ENCODE results near the gene C1orf159. TPM values are rescaled to one million over a fixed set of nuclear protein-coding genes. Genes with fewer than 3 reads are reported as not detected.
"Not testable (repeated sequence)": the region's sequence is repeated elsewhere in the genome, so short reads cannot be mapped to it uniquely, and the experiment has no call there.

C1orf159 gene
- polyA plus RNA-seq, 3 donors, result 16.3 to 19.9 (median 18.2) TPM

GRCh38 chr1:1152431-1152830 is 36.5 kb upstream of the C1orf159 start:
- DNase-seq, result not testable (repeated sequence)

GRCh38 chr1:1151306-1151705 is 35.4 kb upstream of the C1orf159 start:
- DNase-seq, result no peak

GRCh38 chr1:1150100-1150499 is 34.2 kb upstream of the C1orf159 start:
- no peak for DNase-seq

GRCh38 chr1:1149416-1149815 is 33.5 kb upstream of the C1orf159 start:
- DNase-seq, result no peak

GRCh38 chr1:1148569-1148968 is 32.7 kb upstream of the C1orf159 start:
- no peak for DNase-seq

- DNase-seq, result no peak
These were observed 32.2 kb upstream of the C1orf159 start for GRCh38 chr1:1148061-1148460.

GRCh38 chr1:1146596-1146995 is 30.7 kb upstream of the C1orf159 start:
- no peak for DNase-seq

GRCh38 chr1:1146026-1146425 is 30.1 kb upstream of the C1orf159 start:
- no peak for DNase-seq

- no peak for DNase-seq
These were observed 29.6 kb upstream of the C1orf159 start for GRCh38 chr1:1145547-1145914.

- no peak for DNase-seq
These were observed 29.1 kb upstream of the C1orf159 start for GRCh38 chr1:1144843-1145546.

- DNase-seq, result no peak
These were observed 28.4 kb upstream of the C1orf159 start for GRCh38 chr1:1144122-1144842.

GRCh38 chr1:1143636-1144035 is 27.7 kb upstream of the C1orf159 start:
- DNase-seq, result no peak

GRCh38 chr1:1142844-1143243 is 27.0 kb upstream of the C1orf159 start:
- no peak for DNase-seq

- not testable (repeated sequence) for DNase-seq
These were observed 26.5 kb upstream of the C1orf159 start for GRCh38 chr1:1142352-1142751.

GRCh38 chr1:1141911-1142250 is 26.0 kb upstream of the C1orf159 start:
- DNase-seq, result no peak

GRCh38 chr1:1141244-1141910 is 25.5 kb upstream of the C1orf159 start:
- no peak for DNase-seq

GRCh38 chr1:1140673-1141072 is 24.8 kb upstream of the C1orf159 start:
- DNase-seq, result no peak

- DNase-seq, result no peak
These were observed 21.6 kb upstream of the C1orf159 start for GRCh38 chr1:1137256-1138045.

GRCh38 chr1:1136547-1137230 is 20.8 kb upstream of the C1orf159 start:
- DNase-seq, result no peak

- no peak for DNase-seq
These were observed 19.6 kb upstream of the C1orf159 start for GRCh38 chr1:1135339-1136136.

Measured in renal pelvis (tissue), 4 donors.